Stimulated activated CD4-positive, alpha-beta T cell treated with anti-CD3 and anti-CD28 coated beads, Interleukin-1b, Interleukin-23, amount 100 ng/mL, for 4 hours (primary cell): ENCODE data around the gene PLAGL1.
"Not testable (repeated sequence)": the region's sequence is repeated elsewhere in the genome, so short reads cannot be mapped to it uniquely, and the experiment has no call there.

ENCODE experiments used
- DNase-seq, 2 donors: peaks; one replicate each; pipeline ENCODE4 v3.0.0-alpha.2; 2020; ENCODE audit warnings: low read depth in 2 of 2

Gene PLAGL1

GRCh38 chr6:144008120-144008811 is at the start of gene PLAGL1:
Gene PLAGL1, minus strand, starts transcription at chr6:144008259. Its CDS starts 60,123 bp downstream, at chr6:143948136.
- DNase-seq: peak; percentile 1 to 14

GRCh38 chr6:144055121-144055931 is 47.3 kb upstream of the PLAGL1 start:
- peak in 1 of 2 donors; percentile 20 for DNase-seq

GRCh38 chr6:144053601-144054000 is 45.5 kb upstream of the PLAGL1 start:
- no peak for DNase-seq

GRCh38 chr6:144052488-144052887 is 44.4 kb upstream of the PLAGL1 start:
- no peak for DNase-seq

- no peak for DNase-seq
Observed at GRCh38 chr6:144049386-144049785, 41.3 kb upstream of the PLAGL1 start.

GRCh38 chr6:144047688-144048087 is 39.6 kb upstream of the PLAGL1 start:
- no peak for DNase-seq

GRCh38 chr6:144046672-144047071 is 38.6 kb upstream of the PLAGL1 start:
- not testable (repeated sequence) for DNase-seq

- not testable (repeated sequence) for DNase-seq
Observed at GRCh38 chr6:144044989-144045388, 36.9 kb upstream of the PLAGL1 start.

GRCh38 chr6:144036835-144037195 is 28.8 kb upstream of the PLAGL1 start:
- DNase-seq: no peak

- DNase-seq: no peak
Observed at GRCh38 chr6:144036064-144036834, 28.2 kb upstream of the PLAGL1 start.

GRCh38 chr6:144035416-144035815 is 27.4 kb upstream of the PLAGL1 start:
- DNase-seq: no peak

- DNase-seq: no peak
Observed at GRCh38 chr6:144033816-144034735, 26.0 kb upstream of the PLAGL1 start.

- no peak for DNase-seq
Observed at GRCh38 chr6:144029452-144029851, 21.4 kb upstream of the PLAGL1 start.

- no peak for DNase-seq
Observed at GRCh38 chr6:144027932-144028587, 20.0 kb upstream of the PLAGL1 start.

- DNase-seq: no peak
Observed at GRCh38 chr6:144023216-144023615, 15.2 kb upstream of the PLAGL1 start.

GRCh38 chr6:144019929-144020328 is 11.9 kb upstream of the PLAGL1 start:
- DNase-seq: no peak

- DNase-seq: no peak
Observed at GRCh38 chr6:144017166-144018094, 9.4 kb upstream of the PLAGL1 start.

GRCh38 chr6:144013486-144013909 is 5.4 kb upstream of the PLAGL1 start:
- DNase-seq: peak; percentile 55 to 57

GRCh38 chr6:144012534-144012933 is 4.5 kb upstream of the PLAGL1 start:
- DNase-seq: no peak

GRCh38 chr6:144009628-144010027 is 1.6 kb upstream of the PLAGL1 start:
- not testable (repeated sequence) for DNase-seq
